ENCODE measurements around the gene C3orf18.

DNA sequence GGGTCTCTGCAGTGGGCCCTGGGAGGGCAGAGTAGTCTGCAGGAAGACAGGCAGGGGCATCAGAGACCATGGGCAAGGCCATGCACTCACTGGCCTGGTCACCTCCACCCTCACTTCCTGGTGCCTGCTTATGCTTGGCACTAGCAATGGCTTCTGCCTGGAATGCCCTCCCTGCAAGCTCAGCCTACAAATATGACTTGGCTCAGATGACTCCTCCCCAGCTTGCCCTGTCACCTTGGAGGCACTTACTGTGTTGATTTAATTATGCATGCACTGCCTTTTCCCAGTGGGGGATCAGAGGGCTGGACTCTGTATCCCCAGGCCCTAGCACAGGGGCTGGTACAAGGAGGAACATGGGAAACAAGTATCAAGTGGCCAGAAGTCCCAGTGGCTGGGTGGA lies 7.8 kb downstream of the C3orf18 start:
- TF ChIP-seq, protein P1, sequence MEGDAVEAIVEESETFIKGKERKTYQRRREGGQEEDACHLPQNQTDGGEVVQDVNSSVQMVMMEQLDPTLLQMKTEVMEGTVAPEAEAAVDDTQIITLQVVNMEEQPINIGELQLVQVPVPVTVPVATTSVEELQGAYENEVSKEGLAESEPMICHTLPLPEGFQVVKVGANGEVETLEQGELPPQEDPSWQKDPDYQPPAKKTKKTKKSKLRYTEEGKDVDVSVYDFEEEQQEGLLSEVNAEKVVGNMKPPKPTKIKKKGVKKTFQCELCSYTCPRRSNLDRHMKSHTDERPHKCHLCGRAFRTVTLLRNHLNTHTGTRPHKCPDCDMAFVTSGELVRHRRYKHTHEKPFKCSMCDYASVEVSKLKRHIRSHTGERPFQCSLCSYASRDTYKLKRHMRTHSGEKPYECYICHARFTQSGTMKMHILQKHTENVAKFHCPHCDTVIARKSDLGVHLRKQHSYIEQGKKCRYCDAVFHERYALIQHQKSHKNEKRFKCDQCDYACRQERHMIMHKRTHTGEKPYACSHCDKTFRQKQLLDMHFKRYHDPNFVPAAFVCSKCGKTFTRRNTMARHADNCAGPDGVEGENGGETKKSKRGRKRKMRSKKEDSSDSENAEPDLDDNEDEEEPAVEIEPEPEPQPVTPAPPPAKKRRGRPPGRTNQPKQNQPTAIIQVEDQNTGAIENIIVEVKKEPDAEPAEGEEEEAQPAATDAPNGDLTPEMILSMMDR (IDR thresholded peaks at IDR 0.05 in 2 of 3, conservative IDR thresholded peaks at IDR 0.05 in 1 of 3; ENCODE audit: borderline replicate concordance in 1 of 3, insufficient read depth in 1 of 3, low read depth in 2 of 3, low read length in 2 of 3) = no peak
- TF ChIP-seq, protein P2, sequence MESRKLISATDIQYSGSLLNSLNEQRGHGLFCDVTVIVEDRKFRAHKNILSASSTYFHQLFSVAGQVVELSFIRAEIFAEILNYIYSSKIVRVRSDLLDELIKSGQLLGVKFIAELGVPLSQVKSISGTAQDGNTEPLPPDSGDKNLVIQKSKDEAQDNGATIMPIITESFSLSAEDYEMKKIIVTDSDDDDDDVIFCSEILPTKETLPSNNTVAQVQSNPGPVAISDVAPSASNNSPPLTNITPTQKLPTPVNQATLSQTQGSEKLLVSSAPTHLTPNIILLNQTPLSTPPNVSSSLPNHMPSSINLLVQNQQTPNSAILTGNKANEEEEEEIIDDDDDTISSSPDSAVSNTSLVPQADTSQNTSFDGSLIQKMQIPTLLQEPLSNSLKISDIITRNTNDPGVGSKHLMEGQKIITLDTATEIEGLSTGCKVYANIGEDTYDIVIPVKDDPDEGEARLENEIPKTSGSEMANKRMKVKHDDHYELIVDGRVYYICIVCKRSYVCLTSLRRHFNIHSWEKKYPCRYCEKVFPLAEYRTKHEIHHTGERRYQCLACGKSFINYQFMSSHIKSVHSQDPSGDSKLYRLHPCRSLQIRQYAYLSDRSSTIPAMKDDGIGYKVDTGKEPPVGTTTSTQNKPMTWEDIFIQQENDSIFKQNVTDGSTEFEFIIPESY (IDR thresholded peaks at IDR 0.05; ENCODE audit: extremely low read depth, insufficient replicate concordance, low read length) = no peak
- TF ChIP-seq SIN3A (IDR thresholded peaks at IDR 0.05; ENCODE audit: low read depth) = no peak
- TF ChIP-seq POLR2AphosphoS5 (IDR thresholded peaks at IDR 0.05; ENCODE audit: low read depth, low read length) = no peak
- no peak for TF ChIP-seq EZH2phosphoT487 (IDR thresholded peaks at IDR 0.05; ENCODE audit: borderline replicate concordance)
- TF ChIP-seq, protein P3, sequence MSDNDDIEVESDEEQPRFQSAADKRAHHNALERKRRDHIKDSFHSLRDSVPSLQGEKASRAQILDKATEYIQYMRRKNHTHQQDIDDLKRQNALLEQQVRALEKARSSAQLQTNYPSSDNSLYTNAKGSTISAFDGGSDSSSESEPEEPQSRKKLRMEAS (IDR thresholded peaks at IDR 0.05) = no peak
- no peak for TF ChIP-seq POLR2A (IDR thresholded peaks at IDR 0.05; ENCODE audit: borderline replicate concordance, extremely low read depth, insufficient read depth, insufficient read length)
- TF ChIP-seq EZH2 (IDR thresholded peaks at IDR 0.05) = no peak
- no peak for TF ChIP-seq ZFX (IDR thresholded peaks at IDR 0.05)
- TF ChIP-seq, protein P4, sequence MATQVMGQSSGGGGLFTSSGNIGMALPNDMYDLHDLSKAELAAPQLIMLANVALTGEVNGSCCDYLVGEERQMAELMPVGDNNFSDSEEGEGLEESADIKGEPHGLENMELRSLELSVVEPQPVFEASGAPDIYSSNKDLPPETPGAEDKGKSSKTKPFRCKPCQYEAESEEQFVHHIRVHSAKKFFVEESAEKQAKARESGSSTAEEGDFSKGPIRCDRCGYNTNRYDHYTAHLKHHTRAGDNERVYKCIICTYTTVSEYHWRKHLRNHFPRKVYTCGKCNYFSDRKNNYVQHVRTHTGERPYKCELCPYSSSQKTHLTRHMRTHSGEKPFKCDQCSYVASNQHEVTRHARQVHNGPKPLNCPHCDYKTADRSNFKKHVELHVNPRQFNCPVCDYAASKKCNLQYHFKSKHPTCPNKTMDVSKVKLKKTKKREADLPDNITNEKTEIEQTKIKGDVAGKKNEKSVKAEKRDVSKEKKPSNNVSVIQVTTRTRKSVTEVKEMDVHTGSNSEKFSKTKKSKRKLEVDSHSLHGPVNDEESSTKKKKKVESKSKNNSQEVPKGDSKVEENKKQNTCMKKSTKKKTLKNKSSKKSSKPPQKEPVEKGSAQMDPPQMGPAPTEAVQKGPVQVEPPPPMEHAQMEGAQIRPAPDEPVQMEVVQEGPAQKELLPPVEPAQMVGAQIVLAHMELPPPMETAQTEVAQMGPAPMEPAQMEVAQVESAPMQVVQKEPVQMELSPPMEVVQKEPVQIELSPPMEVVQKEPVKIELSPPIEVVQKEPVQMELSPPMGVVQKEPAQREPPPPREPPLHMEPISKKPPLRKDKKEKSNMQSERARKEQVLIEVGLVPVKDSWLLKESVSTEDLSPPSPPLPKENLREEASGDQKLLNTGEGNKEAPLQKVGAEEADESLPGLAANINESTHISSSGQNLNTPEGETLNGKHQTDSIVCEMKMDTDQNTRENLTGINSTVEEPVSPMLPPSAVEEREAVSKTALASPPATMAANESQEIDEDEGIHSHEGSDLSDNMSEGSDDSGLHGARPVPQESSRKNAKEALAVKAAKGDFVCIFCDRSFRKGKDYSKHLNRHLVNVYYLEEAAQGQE (IDR thresholded peaks at IDR 0.05; ENCODE audit: low read depth) = no peak
- TF ChIP-seq CEBPB (IDR thresholded peaks at IDR 0.05; ENCODE audit: low read depth) = no peak
- no peak for TF ChIP-seq CBX3 (IDR thresholded peaks at IDR 0.05; ENCODE audit: low read depth)
